OCI-LY7 (cell line): ENCODE data around the gene NFATC4.

Source experiments
- EZH2phosphoT487 ChIP-seq: fragments of 200-600 bp; sonication (generic); IDR thresholded peaks from 2 replicates; pipeline ENCODE4 v1.6.1; 2018; ENCODE audit warnings: low read depth, borderline replicate concordance, mild to moderate bottlenecking, mixed run types, antibody characterized with exemption, low read length, moderate library complexity, mixed read lengths
- TF ChIP-seq, protein P1 (sequence below): fragments of 200-600 bp; sonication (generic); conservative IDR thresholded peaks from 2 replicates; pipeline ENCODE4 v1.5.1; 2014; ENCODE audit warnings: mild to moderate bottlenecking, antibody characterized with exemption, low read length, moderate library complexity, mixed read lengths

DNA sequence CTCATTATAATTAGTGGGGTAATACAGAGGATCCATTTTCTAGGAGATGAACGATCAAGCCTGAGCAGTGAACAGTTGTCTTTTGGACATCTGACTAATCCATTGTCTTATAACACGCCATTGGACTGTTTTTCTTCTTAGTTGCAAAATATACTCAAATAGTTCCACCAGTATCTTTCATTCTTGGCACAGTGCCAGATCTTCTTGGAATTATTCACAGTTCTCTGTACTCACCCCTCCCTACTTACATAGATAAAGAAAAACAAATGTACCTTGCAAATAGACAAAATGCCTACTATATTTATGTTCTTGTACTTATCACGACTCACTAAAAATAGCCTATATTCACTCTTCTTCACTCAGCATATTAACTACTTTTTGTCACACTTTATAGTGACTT is 57.7 kb downstream of the NFATC4 start:
- no peak for TF ChIP-seq EZH2phosphoT487
- TF ChIP-seq, protein P1, sequence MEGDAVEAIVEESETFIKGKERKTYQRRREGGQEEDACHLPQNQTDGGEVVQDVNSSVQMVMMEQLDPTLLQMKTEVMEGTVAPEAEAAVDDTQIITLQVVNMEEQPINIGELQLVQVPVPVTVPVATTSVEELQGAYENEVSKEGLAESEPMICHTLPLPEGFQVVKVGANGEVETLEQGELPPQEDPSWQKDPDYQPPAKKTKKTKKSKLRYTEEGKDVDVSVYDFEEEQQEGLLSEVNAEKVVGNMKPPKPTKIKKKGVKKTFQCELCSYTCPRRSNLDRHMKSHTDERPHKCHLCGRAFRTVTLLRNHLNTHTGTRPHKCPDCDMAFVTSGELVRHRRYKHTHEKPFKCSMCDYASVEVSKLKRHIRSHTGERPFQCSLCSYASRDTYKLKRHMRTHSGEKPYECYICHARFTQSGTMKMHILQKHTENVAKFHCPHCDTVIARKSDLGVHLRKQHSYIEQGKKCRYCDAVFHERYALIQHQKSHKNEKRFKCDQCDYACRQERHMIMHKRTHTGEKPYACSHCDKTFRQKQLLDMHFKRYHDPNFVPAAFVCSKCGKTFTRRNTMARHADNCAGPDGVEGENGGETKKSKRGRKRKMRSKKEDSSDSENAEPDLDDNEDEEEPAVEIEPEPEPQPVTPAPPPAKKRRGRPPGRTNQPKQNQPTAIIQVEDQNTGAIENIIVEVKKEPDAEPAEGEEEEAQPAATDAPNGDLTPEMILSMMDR, result no peak
